ENCODE data around the gene BICDL1. TPM values are rescaled to one million over a fixed set of nuclear protein-coding genes. Genes with fewer than 3 reads are reported as not detected.
A peak's percentile ranks its signal among the peaks of the same experiment; 100 is the strongest.

Gene BICDL1
- total RNA-seq, 1 experiment from 2014 or later, result 14.2 TPM

GRCh38 chr12:120115692-120116440 lies 126.8 kb downstream of the BICDL1 start:
- no peaks in the 10 kb centered on the region for H3K27me3 ChIP-seq (replicated peaks; ENCODE audit: control insufficient read depth, insufficient read depth, low read length)
- no peak for TF ChIP-seq CTCF (IDR thresholded peaks at IDR 0.05; ENCODE audit: insufficient read depth in 1 of 2, low read depth in 1 of 2, low read length in 1 of 2, severe bottlenecking in 1 of 2, unreplicated experiment in 1 of 2)
- Mint-ChIP-seq H3K36me3 (ENCODE audit: insufficient read depth, unreplicated experiment) (peaks cover 77% of the 10 kb centered on the region), H3K4me1 (ENCODE audit: low read depth, unreplicated experiment) (peaks cover 24% of the 10 kb centered on the region), H3K9me3 (ENCODE audit: unreplicated experiment) (no peaks in the 10 kb centered on the region), H3K27me3 (ENCODE audit: insufficient read depth, unreplicated experiment) (no peaks in the 10 kb centered on the region), H3K27ac (ENCODE audit: unreplicated experiment) (peak overlapping the region; percentile 87), H3K4me3 (ENCODE audit: unreplicated experiment) (peak overlapping the region; percentile 84)
- H3K4me3 ChIP-seq (ENCODE audit: low read depth, low read length), result peak overlapping the region; percentile 86
- CTCF ChIA-PET, result interaction anchor here (2.2 kb wide), 1 partner anchor 112 kb away, joined by 9 read pairs; no protein-coding TSS in a partner anchor
- peaks cover 26% of the 10 kb centered on the region for H3K4me1 ChIP-seq
- POLR2A ChIA-PET, result interaction anchor here (0.7 to 2.6 kb wide), 5 partner anchors 8 to 176 kb away, joined by 6 to 36 read pairs (median 11); partner anchors contain the start of genes RNU4-1, RNU4-2 and RPLP0
- peaks cover 2% of the 10 kb centered on the region; the same call in 1 of the 2 replicates for H3K36me3 ChIP-seq (ENCODE audit: control insufficient read depth, insufficient read depth, low read length)
- no peaks in the 10 kb centered on the region for H3K9me3 ChIP-seq
- TSS peak; percentile 72 for BruUV-seq (replicated peaks)
- intact Hi-C loops (cut with micrococcal nuclease; ENCODE audit: unreplicated experiment), result loop anchor here (1.0 kb wide), 1 partner anchor 11 kb away; no protein-coding TSS in a partner anchor
- peak; percentile 51 to 68 for DNase-seq

GRCh38 chr12:120116441-120116791 lies 127.4 kb downstream of the BICDL1 start, which contains the start of gene RAB35:
Gene RAB35 (minus strand): TSS chr12:120116753. CDS start chr12:120116650, 103 bp downstream.
- H3K27me3 Mint-ChIP-seq (ENCODE audit: insufficient read depth, unreplicated experiment), result no peaks in the 10 kb centered on the region
- ChIA-PET POLR2A (interaction anchor here (0.7 to 2.6 kb wide), 5 partner anchors 9 to 176 kb away, joined by 6 to 36 read pairs (median 11); partner anchors contain the start of genes RNU4-1, RNU4-2 and RPLP0), CTCF (interaction anchor here (1.4 to 2.2 kb wide), 2 partner anchors 29 to 112 kb away, joined by 9 to 11 read pairs; no protein-coding TSS in a partner anchor)
- intact Hi-C loops (cut with micrococcal nuclease; ENCODE audit: unreplicated experiment), result loop anchor here (1.0 kb wide), 1 partner anchor 11 kb away; no protein-coding TSS in a partner anchor
- Histone ChIP-seq H3K4me3 (ENCODE audit: low read depth, low read length) (peak within 1 kb of the TSS; percentile 86), H3K36me3 (ENCODE audit: control insufficient read depth, insufficient read depth, low read length) (peaks cover 2% of the 10 kb centered on the region; the same call in 1 of the 2 replicates), H3K27me3 (replicated peaks; ENCODE audit: control insufficient read depth, insufficient read depth, low read length) (no peaks in the 10 kb centered on the region), H3K9me3 (no peaks in the 10 kb centered on the region), H3K4me1 (peaks cover 26% of the 10 kb centered on the region)
- peaks cover 74% of the 10 kb centered on the region for H3K36me3 Mint-ChIP-seq (ENCODE audit: insufficient read depth, unreplicated experiment)
- peak within 1 kb of the TSS; percentile 92 for H3K27ac Mint-ChIP-seq (ENCODE audit: unreplicated experiment)
- peaks cover 24% of the 10 kb centered on the region for H3K4me1 Mint-ChIP-seq (ENCODE audit: low read depth, unreplicated experiment)
- H3K4me3 Mint-ChIP-seq (ENCODE audit: unreplicated experiment), result peak within 1 kb of the TSS; percentile 84
- H3K9me3 Mint-ChIP-seq (ENCODE audit: unreplicated experiment), result no peaks in the 10 kb centered on the region
- DNase-seq, result no peak
- no TSS peak for BruUV-seq (replicated peaks)
- TF ChIP-seq CTCF (IDR thresholded peaks at IDR 0.05; ENCODE audit: insufficient read depth in 1 of 2, low read depth in 1 of 2, low read length in 1 of 2, severe bottlenecking in 1 of 2, unreplicated experiment in 1 of 2), result no peak
